K562 (cell line): ENCODE data around the gene KASH5. TPM values are rescaled to one million over a fixed set of nuclear protein-coding genes. Genes with fewer than 3 reads are reported as not detected.

Experiments
- HDAC8 ChIP-seq: fragments of 450-650 bp; IDR thresholded peaks from 2 replicates; pipeline ENCODE4 v1.6.1; 2016; ENCODE audit warnings: mild to moderate bottlenecking, missing genetic modification characterization, moderate library complexity, missing compliant biosample characterization
- POLR2AphosphoS5 ChIP-seq: IDR thresholded peaks from 2 replicates; pipeline ENCODE4 v1.6.1; 2011; ENCODE audit warnings: mild to moderate bottlenecking, low read depth, low read length, moderate library complexity; ENCODE audit not compliant: control insufficient read depth, insufficient read depth
- ZBTB7A ChIP-seq: IDR thresholded peaks from 2 replicates; pipeline ENCODE4 v1.6.1; 2011; ENCODE audit warnings: low read depth, mild to moderate bottlenecking, low read length, moderate library complexity, borderline replicate concordance; ENCODE audit not compliant: control insufficient read depth
- polyA plus RNA-seq, 8 experiments: library from polyadenylated mRNA; depleted of rRNA in 4 of 8; stranded (reverse) in 5 of 8; unstranded in 3 of 8; fragments of >200 nt; fragmentation: Nextera tagmentation in 2 of 8; fragmentation: Illumina TruSeq in 1 of 8; extraction: Ambion mirVana in 2 of 8; extraction: Trizol in 1 of 8; gene quantifications; 2 replicates each; pipeline versions ENCODE4 v1.2.1 to v1.2.3, GENCODE V29; 2011 to 2014; ENCODE audit warnings: inconsistent platforms in 1 of 8, missing spikeins in 1 of 8
- total RNA-seq, 7 experiments: library from RNA; depleted of rRNA in 6 of 7; stranded (reverse); fragments of >200 nt in 6 of 7; fragmentation: Illumina TruSeq in 2 of 7; extraction: Trizol in 2 of 7; gene quantifications; 2 replicates each; pipeline versions ENCODE4 v1.2.1 to v1.2.3, GENCODE V29; 2011 to 2021; ENCODE audit warnings: low replicate concordance in 1 of 7
- TF ChIP-seq, protein P1 (sequence below), 2 experiments: fragments of 450-650 bp; IDR thresholded peaks; 2 replicates each; pipeline ENCODE4 v1.6.1; 2016; ENCODE audit warnings: mild to moderate bottlenecking in 2 of 2, borderline replicate concordance in 1 of 2, low read depth in 1 of 2, moderate library complexity in 1 of 2
- TF ChIP-seq, protein P2 (sequence below): fragments of 450-650 bp; IDR thresholded peaks from 2 replicates; pipeline ENCODE4 v1.6.1; 2016; ENCODE audit warnings: mild to moderate bottlenecking, moderate library complexity

The KASH5 gene
- total and polyA plus RNA-seq, 9 of the 15 experiments (the other 6 are each of a cell fraction or from before 2014, with no cell fraction given), result 0.07 to 0.84 (median 0.34) TPM; not detected in 1

DNA sequence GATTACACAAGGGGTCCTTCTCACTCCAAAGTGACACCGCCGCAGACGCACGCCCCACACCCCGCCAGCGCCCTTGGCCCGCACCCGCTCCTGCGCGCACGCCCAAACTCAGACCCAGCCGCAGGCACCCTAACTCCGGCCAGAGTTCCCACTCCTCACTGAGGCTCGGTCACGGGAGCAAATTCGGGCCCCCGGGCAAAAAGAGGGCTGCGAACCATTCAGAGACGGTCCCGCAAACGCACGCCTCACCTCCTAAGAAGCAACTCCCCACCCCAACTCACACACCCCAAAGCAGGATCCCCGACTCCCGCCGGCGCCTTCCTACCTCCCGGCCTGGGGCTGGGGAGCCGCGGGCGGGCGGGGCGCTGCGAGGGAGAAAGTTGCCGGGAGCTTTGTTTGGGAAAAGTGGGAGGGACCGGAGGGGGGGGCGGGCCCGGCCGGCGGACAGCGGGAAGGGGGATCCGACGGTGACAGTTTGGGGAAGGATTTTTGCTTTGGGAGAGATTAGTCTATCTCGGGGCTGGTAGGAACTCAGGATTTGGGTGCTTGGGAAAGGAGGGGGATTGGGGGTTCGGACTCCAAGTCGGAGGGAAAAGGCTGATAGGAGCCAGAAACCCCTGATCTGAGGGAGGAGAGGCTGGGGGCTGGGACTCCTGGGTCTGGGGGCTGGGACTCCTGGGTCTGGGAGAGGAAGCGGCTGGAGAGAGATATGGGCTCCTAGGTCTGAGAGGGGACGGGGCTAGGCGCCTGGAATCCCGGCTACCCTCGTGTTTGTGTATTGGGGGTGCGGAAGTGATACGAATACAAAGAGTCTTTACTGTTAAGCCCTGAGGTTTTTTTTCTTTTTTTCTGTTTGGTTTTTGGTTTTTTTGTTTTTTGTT lies 25.8 kb upstream of the KASH5 start, which contains the start of gene TEAD2 (continued):
- TF ChIP-seq, protein P1, sequence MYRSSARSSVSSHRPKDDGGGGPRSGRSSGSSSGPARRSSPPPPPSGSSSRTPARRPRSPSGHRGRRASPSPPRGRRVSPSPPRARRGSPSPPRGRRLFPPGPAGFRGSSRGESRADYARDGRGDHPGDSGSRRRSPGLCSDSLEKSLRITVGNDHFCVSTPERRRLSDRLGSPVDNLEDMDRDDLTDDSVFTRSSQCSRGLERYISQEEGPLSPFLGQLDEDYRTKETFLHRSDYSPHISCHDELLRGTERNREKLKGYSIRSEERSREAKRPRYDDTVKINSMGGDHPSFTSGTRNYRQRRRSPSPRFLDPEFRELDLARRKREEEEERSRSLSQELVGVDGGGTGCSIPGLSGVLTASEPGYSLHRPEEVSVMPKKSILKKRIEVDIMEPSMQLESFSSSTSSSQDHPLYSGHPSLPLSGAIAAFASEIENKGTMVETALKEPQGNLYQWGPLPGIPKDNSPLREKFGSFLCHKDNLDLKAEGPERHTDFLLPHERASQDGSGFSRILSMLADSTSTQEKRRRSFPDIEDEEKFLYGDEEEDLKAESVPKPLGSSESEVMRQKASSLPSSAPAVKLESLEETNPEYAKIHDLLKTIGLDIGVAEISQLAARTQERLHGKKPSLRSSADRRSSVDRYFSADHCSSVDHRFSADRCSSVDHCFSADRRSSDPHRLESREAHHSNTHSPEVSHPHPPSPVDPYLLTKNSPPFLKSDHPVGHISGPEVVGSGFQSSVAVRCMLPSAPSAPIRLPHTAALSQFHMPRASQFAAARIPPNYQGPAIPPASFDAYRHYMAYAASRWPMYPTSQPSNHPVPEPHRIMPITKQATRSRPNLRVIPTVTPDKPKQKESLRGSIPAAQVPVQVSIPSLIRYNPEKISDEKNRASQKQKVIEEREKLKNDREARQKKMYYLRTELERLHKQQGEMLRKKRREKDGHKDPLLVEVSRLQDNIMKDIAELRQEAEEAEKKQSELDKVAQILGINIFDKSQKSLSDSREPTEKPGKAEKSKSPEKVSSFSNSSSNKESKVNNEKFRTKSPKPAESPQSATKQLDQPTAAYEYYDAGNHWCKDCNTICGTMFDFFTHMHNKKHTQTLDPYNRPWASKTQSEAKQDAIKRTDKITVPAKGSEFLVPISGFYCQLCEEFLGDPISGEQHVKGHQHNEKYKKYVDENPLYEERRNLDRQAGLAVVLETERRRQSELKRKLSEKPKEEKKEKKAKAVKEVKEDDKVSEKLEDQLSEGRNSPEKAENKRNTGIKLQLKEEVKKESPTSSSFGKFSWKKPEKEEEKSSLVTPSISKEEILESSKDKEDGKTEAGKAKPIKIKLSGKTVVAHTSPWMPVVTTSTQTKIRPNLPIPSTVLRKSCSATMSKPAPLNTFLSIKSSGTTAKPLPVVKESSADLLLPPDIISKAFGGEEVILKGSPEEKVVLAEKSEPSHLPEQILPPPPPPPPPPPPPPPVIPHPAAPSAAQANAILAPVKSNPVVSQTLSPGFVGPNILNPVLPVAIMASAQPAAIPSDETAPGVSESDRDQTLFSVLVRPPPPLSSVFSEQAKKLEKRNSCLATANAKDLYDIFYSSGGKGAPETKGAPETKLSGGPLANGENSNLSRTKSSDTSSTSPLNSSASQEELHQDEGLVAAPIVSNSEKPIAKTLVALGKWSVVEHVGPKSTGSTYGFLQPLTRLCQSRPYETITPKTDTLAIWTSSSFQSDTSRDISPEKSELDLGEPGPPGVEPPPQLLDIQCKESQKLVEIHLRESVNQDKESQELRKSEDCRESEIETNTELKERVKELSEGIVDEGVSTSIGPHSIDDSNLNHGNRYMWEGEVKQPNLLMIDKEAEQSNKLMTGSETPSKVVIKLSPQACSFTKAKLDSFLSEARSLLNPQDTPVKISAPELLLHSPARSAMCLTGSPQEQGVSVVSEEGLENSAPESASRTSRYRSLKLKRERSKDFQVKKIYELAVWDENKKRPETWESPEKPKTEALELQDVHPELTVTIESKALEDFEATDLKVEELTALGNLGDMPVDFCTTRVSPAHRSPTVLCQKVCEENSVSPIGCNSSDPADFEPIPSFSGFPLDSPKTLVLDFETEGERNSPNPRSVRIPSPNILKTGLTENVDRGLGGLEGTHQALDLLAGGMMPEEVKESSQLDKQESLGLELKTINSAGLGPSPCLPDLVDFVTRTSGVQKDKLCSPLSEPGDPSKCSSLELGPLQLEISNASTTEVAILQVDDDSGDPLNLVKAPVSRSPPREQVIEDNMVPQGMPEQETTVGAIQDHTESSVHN (IDR thresholded peaks at IDR 0.05; ENCODE audit: borderline replicate concordance in 1 of 2, low read depth in 1 of 2), result no peak
- TF ChIP-seq ZBTB7A (peak; percentile 27; the same call in 1 of the 2 replicates), HDAC8 (tag) (no peak), POLR2AphosphoS5 (0 out of 2 replicates have a peak, but pooled peaks have one; percentile 21)
- TF ChIP-seq, protein P2, sequence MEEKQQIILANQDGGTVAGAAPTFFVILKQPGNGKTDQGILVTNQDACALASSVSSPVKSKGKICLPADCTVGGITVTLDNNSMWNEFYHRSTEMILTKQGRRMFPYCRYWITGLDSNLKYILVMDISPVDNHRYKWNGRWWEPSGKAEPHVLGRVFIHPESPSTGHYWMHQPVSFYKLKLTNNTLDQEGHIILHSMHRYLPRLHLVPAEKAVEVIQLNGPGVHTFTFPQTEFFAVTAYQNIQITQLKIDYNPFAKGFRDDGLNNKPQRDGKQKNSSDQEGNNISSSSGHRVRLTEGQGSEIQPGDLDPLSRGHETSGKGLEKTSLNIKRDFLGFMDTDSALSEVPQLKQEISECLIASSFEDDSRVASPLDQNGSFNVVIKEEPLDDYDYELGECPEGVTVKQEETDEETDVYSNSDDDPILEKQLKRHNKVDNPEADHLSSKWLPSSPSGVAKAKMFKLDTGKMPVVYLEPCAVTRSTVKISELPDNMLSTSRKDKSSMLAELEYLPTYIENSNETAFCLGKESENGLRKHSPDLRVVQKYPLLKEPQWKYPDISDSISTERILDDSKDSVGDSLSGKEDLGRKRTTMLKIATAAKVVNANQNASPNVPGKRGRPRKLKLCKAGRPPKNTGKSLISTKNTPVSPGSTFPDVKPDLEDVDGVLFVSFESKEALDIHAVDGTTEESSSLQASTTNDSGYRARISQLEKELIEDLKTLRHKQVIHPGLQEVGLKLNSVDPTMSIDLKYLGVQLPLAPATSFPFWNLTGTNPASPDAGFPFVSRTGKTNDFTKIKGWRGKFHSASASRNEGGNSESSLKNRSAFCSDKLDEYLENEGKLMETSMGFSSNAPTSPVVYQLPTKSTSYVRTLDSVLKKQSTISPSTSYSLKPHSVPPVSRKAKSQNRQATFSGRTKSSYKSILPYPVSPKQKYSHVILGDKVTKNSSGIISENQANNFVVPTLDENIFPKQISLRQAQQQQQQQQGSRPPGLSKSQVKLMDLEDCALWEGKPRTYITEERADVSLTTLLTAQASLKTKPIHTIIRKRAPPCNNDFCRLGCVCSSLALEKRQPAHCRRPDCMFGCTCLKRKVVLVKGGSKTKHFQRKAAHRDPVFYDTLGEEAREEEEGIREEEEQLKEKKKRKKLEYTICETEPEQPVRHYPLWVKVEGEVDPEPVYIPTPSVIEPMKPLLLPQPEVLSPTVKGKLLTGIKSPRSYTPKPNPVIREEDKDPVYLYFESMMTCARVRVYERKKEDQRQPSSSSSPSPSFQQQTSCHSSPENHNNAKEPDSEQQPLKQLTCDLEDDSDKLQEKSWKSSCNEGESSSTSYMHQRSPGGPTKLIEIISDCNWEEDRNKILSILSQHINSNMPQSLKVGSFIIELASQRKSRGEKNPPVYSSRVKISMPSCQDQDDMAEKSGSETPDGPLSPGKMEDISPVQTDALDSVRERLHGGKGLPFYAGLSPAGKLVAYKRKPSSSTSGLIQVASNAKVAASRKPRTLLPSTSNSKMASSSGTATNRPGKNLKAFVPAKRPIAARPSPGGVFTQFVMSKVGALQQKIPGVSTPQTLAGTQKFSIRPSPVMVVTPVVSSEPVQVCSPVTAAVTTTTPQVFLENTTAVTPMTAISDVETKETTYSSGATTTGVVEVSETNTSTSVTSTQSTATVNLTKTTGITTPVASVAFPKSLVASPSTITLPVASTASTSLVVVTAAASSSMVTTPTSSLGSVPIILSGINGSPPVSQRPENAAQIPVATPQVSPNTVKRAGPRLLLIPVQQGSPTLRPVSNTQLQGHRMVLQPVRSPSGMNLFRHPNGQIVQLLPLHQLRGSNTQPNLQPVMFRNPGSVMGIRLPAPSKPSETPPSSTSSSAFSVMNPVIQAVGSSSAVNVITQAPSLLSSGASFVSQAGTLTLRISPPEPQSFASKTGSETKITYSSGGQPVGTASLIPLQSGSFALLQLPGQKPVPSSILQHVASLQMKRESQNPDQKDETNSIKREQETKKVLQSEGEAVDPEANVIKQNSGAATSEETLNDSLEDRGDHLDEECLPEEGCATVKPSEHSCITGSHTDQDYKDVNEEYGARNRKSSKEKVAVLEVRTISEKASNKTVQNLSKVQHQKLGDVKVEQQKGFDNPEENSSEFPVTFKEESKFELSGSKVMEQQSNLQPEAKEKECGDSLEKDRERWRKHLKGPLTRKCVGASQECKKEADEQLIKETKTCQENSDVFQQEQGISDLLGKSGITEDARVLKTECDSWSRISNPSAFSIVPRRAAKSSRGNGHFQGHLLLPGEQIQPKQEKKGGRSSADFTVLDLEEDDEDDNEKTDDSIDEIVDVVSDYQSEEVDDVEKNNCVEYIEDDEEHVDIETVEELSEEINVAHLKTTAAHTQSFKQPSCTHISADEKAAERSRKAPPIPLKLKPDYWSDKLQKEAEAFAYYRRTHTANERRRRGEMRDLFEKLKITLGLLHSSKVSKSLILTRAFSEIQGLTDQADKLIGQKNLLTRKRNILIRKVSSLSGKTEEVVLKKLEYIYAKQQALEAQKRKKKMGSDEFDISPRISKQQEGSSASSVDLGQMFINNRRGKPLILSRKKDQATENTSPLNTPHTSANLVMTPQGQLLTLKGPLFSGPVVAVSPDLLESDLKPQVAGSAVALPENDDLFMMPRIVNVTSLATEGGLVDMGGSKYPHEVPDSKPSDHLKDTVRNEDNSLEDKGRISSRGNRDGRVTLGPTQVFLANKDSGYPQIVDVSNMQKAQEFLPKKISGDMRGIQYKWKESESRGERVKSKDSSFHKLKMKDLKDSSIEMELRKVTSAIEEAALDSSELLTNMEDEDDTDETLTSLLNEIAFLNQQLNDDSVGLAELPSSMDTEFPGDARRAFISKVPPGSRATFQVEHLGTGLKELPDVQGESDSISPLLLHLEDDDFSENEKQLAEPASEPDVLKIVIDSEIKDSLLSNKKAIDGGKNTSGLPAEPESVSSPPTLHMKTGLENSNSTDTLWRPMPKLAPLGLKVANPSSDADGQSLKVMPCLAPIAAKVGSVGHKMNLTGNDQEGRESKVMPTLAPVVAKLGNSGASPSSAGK, result no peak
